Measurements from ENCODE around the gene OSGEP. TPM values are rescaled to one million over a fixed set of nuclear protein-coding genes. Genes with fewer than 3 reads are reported as not detected.

OSGEP gene
- total RNA-seq = 35.4 TPM

DNA sequence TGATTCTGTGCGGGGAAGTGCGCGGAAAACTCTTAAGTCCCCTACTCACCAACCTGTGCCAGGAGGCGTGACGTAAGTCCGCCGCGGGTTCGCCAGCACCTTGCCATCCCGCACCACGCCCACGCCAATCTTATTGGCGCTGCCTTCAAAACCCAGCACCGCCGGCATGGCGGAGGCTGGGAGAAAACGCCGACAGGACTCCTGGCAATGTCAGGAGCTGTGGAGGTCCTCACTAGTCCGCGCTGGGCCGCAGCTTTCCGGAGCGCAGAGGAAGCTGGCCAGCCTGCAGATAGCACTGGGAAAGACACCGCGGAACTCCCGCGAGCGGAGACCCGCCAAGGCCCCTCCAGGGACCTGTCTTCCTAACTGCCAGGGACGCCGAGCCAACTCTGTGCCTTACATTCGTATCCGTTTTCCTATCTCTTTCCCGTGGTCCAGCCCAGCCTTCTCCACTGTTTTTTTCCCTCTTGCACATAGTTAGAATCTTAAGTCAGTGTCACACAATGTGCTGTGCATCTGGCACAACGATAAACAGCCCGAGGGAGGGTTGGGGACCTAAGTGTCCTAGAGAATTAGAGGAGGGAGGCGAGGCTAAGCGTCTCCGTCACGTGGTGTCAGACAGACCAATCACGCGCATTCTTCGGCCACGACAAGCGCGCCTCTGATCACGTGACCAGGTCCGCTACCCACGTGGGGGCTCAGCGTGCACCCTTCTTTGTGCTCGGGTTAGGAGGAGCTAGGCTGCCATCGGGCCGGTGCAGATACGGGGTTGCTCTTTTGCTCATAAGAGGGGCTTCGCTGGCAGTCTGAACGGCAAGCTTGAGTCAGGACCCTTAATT, at the start of gene OSGEP, which contains the start of gene APEX1:
Gene OSGEP, minus strand, starts transcription at position 297 of the 839 bp plus-strand sequence. Its CDS starts 129 bp downstream, at position 168.
Gene APEX1, plus strand, starts transcription at position 711 of the 839 bp plus-strand sequence. CDS start 420 bp downstream, outside the sequence.
- peak; percentile 99 for DNase-seq (ENCODE audit: low spot score)

DNA sequence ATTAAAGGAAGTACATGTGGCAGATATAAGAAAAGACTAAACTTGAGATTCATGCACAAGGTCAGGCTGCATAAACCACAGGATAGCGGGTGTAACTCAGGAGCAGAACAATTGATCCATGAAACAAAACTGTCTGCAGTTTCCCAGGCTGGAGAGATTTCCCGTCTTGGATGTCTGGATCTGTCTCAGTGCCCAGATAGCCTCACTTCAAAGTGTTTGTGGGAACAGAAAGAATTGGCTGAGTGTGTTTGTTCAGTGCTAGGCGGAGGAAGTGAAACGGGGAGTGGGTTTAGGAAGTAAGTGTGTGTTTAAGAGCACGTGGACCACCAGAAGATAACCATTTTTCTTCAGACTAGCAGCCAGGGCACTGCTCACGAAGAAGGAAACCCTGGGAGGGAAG, 49.3 kb upstream of the OSGEP start:
- no peak for DNase-seq (ENCODE audit: low spot score)

DNA sequence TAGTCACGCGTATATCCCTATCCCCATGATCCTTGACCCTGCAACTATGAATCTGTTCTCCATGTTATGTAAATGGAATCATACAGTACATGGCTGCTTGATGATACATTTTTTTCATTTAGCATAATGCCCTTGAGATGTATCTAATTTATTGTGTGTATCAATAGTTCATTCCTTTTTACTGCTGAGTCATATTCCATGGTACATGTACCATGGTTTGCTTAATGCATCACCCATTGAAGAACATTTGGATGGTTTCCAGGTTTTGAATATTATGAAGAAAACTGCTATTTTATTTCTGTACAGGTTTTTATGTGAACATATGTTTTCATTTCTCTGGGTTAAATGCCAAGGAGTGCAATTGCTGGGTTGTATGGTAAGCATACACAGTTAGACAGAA, 46.7 kb upstream of the OSGEP start:
- no peak for DNase-seq (ENCODE audit: low spot score)

DNA sequence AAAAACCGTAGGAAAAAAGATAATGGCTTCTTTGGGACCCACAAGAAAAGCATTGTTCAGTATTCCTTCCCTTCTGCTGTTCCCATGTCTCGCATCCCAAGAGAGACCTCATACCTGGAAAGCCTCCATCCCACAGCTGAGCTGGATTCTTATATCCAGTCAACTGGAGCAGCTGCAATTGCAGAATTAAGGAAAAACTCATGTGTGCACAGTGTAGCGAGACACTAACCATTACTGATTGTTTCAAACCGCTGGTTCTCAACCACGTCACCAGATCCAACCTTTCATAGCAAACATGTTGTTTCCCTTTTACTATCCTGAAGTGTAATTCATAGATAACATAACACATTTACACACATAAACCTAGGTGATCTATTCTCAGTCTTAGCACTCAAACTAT, 45.3 kb upstream of the OSGEP start:
- DNase-seq (ENCODE audit: low spot score) = no peak

DNA sequence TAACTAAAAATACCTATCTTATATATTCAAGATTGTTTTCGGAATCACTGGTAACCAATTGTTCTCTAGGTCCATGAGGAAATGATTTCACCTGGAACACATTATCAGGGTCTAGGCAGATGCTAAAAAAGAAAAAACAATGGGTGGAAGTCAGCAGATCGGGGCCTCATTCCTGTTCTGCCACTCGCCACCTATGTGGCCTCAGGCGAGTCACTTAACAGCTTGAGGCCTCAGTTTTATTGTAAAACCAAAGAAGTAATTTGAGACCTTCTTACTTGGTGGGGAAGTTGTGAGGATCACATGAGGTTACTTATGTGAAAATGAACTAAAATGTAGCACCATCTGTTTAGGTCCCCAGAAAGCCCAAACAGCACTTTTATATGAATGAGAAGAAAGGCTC, 44.5 kb upstream of the OSGEP start:
- no peak for DNase-seq (ENCODE audit: low spot score)

DNA sequence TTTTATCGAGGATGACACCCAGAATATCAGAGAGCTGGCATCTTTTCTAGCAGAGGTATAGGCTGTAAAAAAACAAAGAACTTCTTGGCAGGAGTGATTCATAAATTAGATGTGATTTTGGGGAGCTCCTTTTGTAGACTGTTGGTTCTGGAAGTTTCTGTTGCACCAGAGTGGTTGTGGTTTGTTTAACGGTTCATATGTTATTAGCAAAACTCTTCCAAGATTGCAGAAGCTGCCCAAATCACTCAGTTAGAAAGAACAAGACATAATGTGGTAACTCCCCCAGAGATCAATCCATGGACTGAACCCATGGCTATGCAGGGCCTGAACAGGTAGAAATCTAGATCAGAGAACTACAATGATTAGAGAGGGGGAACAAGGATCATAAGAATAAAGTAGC, 44.0 kb upstream of the OSGEP start:
- DNase-seq (ENCODE audit: low spot score) = no peak

DNA sequence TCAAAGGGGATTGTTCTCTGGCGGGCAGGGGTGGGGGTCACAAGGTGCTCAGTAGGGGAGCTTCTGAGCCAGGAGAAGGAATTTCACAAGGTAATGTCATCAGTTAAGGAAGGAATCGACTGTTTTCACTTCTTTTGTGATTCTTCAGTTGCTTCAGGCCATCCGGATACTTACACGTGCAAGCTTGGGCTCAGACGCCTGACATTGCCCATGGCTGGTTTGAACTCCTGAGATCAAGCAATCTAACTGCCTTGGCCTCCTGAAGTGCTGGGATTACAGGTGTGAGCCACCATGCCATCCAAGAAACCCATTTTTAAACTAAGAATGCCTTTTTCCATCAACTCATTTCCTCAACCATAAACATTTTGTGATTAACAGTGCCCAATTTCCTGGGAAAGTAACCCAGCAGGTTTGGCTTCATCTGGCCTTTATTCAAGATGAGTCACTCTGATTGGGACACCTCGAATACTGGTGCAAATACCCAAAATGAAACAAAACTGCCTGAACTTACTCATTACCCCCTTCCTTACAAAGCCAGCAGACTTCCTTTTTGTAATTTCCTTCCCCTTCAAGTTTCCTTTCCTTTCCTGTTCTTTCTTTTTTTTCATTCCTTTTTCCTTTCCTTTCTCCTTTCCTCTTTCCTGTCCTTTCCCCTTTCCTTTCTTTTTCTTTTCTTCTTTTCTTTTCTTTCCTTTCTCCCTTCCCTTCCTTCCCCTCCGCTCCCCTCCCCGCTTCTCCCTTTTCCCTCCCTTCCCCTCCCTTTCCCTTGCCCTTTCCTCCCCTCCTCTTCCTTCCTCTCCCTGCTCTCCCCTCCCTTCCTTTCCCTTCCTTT, 40.5 kb upstream of the OSGEP start:
- no peak for DNase-seq (ENCODE audit: low spot score)

DNA sequence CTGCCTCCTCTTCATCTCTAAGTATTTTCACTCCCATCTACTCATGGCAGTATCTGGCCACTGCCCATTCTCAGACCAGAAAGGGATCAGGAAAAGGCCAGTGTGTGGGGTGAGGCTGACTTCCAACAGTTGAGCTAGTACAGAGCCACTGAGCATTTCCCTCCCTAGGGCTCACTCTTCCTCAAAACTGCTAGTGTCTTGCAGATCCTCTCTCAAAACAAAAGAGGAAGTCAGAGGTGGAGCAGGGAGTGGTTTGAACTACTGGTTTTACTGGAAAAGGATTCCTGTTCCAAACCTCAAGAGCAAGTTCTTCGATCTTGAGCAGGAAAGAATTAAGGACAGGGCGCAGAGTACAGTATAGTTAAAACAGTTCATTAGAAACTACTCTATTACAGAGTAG, 39.0 kb upstream of the OSGEP start:
- no peak for DNase-seq (ENCODE audit: low spot score)

DNA sequence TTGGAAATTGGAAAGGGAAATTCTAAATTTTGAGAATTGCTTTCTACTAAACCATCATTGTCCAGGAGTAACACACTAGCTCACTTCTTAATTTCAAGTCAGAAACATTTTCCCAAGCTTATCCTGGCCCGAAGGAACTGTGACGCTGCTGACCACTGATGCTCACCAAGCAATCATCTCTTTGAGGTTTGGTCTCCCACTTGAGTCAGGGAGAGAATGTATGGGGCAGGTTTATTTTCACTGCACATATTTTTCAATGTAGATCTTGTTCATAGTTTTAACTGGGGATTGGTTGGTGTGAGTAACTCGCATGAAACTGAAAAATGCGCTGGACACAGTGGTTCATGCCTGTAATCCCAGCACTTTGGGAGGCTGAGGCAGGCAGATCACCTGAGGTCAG, 37.9 kb upstream of the OSGEP start:
- no peak for DNase-seq (ENCODE audit: low spot score)

DNA sequence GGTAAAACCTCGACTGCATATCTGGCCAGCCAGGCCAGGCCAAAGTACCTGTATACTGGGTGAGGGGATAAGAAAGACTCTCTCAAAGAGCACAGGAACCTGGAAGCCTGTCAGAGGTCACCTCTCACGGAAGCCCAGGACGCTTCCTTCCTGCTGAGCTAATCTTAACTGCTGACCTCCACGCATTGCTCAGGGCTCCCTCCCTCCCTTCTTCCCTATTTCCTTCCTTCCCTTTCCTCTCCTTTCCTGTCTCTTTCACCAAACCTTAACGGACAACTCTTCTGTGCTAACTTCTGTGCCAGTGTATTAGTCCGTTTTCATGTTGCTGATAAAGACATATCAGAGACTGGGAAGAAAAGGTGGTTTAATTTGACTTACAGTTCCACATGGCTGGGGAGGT, 36.0 kb upstream of the OSGEP start:
- no peak for DNase-seq (ENCODE audit: low spot score)

DNA sequence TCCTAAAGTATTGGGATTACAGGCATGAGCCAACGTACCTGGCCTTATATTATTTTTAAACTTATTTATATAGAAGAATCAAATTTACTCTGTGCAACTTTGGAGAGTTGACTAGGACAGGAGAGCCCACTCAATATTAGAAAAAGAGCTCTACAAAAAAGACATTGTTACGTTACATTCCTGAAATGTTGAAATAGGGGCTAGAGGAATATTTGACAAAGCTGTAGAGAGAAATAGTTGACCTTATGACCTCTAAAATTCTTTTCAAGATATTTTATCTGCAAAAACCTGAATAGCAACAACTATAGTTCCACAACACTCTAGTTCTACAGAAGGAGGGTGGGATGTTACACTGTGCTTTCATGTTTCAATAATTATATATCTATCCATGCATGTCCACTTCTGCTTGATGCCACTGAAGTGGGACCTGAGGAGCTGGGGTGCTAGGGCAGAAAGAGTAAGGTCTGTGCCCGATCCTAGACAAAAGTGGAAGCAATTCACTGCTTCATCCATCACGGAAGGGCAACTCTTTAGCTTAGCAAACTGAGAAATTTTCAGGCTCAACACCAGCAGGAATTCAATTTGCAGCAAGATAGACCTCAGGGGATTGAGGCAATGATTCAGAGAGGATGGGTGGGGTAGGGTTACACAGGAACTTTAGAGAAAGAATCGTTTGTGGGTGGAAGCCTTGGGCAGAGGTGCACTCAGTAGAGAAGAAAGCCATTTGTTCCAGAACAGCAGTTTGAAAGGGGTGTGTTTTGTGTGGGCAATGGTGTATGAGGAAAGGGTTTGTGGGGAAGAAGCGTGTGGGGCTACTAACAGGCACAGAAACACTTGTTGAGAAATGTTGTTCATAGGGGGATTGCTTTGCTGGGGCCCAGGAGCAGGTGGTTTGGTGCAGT, 34.7 kb upstream of the OSGEP start:
- DNase-seq (ENCODE audit: low spot score) = no peak

DNA sequence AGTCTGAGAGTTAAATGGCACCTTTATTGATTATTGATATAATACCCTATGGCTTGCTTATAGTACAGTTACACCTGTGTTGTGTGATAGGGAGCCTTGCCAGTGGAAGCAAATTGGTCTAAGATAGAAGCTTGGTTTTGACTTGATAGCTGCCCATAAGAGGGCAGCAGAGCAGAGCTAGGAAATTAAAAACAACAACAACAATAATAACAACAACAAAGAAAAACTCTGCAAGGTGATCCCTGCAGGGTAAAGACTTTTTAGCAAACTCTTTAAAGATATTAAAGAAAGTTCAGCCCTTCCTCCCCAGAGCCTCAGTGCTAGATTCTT, 32.7 kb upstream of the OSGEP start:
- no peak for DNase-seq (ENCODE audit: low spot score)

DNA sequence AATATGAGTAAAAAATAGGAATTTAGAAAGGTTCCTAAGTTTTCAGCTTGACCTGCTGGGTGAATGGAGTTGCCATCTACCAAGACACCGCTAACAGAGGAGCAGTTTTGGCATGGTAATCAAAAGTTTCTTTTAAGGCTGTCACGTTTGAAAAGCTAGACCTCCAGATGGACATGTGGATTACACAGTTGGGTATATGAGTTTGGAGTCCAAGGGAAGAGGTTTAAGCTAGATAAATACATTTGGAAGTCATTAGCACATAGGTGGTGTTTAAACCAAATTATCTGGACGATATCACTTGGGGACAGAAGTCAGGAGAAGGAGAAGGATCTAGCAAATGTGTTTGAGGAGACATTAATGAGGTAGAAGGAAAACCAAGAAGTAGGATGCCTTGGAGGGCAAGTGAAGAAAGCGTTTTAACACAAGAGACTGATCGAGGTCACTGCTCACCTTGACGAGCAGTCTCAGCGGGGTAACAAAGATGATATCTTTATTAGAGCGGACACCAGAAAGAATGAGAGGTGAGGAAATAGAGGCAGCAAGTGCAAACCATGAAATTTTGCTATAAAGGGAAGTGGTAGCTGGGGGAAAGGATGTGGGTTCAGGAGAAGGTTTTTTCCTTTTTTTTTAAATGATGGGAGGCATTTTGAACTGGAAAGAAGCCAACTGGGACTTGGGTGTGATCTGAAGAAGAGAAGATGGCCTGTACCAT, 32.2 kb upstream of the OSGEP start:
- DNase-seq (ENCODE audit: low spot score) = no peak

DNA sequence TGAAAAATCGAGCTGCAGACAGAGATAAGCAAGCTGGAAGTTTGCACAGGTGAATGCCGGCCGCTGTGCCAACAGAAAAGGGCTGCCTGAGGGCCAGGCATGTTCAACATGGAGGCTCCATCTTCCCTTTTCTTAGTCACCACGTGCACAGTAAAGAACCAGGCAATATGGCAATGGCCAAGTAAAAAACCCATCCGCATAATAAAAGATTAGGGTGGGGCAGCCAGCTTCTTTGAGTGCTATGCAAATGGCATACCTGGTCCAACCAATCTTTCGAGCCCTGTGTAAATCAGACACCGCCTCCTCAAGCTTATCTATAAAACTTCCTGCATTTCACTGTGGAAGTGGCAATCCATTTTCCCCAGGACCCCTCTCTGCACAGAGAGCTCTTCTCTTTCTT, 31.3 kb upstream of the OSGEP start:
- no peak for DNase-seq (ENCODE audit: low spot score)

DNA sequence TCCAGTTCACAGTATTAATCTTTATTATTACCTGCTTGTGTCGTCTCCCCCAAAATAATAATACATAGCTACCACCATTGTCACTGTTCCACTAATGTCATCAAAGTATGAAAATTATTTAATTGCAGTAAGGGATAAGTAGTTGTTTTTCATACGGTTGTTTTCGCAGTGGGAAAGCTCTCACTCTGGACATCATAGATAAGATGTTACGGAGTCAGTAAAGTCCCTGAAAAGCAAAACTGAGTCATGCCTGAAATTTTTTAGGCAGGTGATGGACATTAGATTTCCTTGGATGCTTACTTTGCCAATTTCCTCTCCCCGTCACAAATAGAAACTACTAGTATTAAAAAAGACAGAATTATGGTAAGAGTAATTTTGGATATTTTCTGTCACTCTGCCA, 27.8 kb upstream of the OSGEP start:
- no peak for DNase-seq (ENCODE audit: low spot score)

DNA sequence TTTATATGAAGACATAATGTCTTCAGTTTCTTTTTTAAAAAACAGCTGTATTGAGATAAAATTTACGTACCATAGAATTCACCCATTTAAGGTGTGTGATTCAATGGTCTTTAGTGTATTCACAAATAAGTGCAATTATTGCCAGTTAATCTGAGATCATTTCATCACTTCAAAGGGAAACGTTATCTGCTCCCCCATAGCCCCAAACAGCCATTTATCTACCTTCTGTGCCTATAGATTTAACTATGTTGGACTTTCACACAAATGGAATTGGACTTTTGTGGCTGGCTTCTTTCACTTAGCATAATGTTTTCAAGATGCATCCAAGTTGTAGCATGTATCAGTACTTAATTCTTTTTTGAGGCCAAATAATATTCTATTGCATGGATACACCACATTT, 24.3 kb upstream of the OSGEP start:
- DNase-seq (ENCODE audit: low spot score) = no peak

DNA sequence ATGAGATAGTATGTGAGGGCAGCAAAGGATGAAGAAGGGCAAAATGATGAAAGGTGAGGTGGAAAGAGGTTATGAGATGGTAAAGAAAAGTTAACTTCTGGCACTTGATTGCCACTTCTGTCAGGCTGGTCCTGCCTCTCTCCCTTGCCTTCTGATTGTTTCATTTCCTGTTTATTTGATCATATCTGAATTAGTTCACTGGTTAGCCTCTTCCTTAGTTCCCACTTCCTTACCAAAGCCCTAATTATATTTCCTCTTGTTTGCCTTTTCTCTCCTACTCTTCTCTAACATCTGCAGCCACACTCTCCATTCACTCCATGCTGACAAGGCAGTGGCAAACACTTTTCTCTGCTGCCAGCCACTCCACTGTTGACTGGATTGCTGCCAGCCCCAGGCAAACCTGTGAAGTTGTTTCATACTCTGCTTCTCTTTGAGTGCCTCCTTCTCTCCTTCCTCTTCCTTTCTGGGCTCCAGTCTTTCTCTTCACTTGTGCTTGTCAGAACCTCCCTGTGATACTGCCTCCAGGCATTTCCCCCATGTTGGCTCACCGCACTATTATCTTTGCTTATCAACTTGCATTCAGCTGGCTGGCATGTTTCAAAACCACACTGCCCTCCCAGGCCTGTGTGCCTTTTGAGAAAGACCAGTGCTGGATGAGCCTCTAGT, 22.7 kb upstream of the OSGEP start:
- no peak for DNase-seq (ENCODE audit: low spot score)

DNA sequence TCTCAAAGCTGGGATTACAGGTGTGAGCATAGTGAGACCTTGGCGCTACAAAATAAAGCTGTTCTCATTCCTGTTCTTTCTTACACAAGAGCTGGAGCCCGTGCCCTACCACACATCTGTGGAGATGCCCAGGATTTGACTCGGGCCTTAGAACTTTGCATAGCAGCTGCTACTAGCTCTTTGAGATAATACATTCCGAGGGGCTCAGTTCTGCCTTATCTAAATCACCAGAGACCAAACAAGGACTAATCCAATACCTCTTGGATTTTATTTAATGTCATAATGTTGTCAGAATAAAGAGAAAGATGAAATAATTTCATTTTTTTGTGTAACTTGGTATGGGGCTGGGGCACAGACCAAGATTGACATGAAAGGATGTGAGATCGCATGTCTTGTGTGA, 22.2 kb upstream of the OSGEP start:
- DNase-seq (ENCODE audit: low spot score) = no peak

DNA sequence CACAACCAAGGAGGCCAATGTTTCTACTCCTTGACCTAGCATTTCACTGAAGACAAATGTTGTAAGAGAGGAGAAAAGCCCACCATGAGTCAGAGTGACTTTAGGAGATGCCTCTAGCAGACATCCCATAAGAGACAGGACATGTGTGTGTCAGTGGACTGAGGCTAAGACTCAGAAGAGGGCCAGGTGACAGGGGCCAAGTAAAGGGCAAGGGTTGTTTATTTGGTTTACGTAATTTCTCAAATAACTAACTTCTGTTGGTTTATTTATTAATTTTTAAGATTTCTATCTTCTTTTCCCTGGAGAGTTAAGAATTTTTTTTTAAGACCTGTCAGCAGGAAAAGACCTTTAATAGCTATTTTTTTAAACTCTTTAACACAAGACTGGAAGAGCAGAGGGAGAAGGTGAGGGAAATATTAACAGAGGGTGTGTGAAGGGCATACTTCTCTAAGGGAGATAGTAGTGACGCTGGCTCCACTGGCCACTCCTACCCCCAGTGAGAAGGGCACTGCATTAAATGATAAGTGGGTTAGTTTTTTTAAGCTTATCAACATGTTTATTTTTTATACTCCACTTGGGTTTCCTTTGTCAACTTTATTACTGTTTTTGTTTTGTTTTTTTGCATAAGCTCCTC, 18.0 kb upstream of the OSGEP start:
- peak; percentile 29 for DNase-seq (ENCODE audit: low spot score)

DNA sequence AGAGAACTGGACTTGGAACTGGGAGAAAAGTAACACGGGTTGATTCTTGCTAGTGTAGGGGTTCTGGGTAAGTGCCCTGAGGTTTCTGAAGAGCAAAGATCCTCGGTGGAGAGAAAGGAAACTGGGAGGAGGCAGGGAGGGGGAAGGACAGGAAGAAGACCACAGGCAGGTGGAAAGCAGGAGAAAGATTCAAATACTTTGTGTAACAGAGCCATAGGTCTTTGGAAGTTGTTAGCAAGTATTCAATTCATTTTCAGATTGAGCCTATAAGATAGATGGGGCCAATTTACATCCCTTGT, 15.9 kb upstream of the OSGEP start:
- DNase-seq (ENCODE audit: low spot score) = no peak

Measured in mucosa of gallbladder (tissue), 1 donor.